ENCODE results near the gene STEEP1. TPM values are rescaled to one million over a fixed set of nuclear protein-coding genes. Genes with fewer than 3 reads are reported as not detected.
A peak's percentile ranks its signal among the peaks of the same experiment; 100 is the strongest.

Gene STEEP1
- total RNA-seq, 1 donor = 26.8 TPM

GRCh38 chrX:119529345-119530276 is 35.6 kb downstream of the STEEP1 start:
- no peak for TF ChIP-seq CTCF (IDR thresholded peaks at IDR 0.05; ENCODE audit: insufficient read depth, low read depth, low read length)
- peak; percentile 44 for DNase-seq (ENCODE audit: low read depth)
- H3K4me3 ChIP-seq (ENCODE audit: low read depth, low read length) = no peak overlapping the region

- no peak for DNase-seq (ENCODE audit: low read depth)
- TF ChIP-seq CTCF (IDR thresholded peaks at IDR 0.05; ENCODE audit: insufficient read depth, low read depth, low read length) = no peak
- no peak overlapping the region for H3K4me3 ChIP-seq (ENCODE audit: low read depth, low read length)
These were observed 41.5 kb downstream of the STEEP1 start for GRCh38 chrX:119523664-119524184.

GRCh38 chrX:119521246-119521645 is 44.0 kb downstream of the STEEP1 start:
- H3K4me3 ChIP-seq (ENCODE audit: low read depth, low read length) = no peak overlapping the region
- no peak for TF ChIP-seq CTCF (IDR thresholded peaks at IDR 0.05; ENCODE audit: insufficient read depth, low read depth, low read length)
- DNase-seq (ENCODE audit: low read depth) = no peak

GRCh38 chrX:119518371-119518770 is 46.8 kb downstream of the STEEP1 start:
- DNase-seq (ENCODE audit: low read depth) = no peak
- no peak for TF ChIP-seq CTCF (IDR thresholded peaks at IDR 0.05; ENCODE audit: insufficient read depth, low read depth, low read length)
- H3K4me3 ChIP-seq (ENCODE audit: low read depth, low read length) = no peak overlapping the region

GRCh38 chrX:119516157-119516702 is 49.0 kb downstream of the STEEP1 start:
- H3K4me3 ChIP-seq (ENCODE audit: low read depth, low read length) = no peak overlapping the region
- TF ChIP-seq CTCF (IDR thresholded peaks at IDR 0.05; ENCODE audit: insufficient read depth, low read depth, low read length) = peak; percentile 77
- DNase-seq (ENCODE audit: low read depth) = peak; percentile 73

- TF ChIP-seq CTCF (IDR thresholded peaks at IDR 0.05; ENCODE audit: insufficient read depth, low read depth, low read length) = peak; percentile 74
- peak; percentile 67 for DNase-seq (ENCODE audit: low read depth)
- H3K4me3 ChIP-seq (ENCODE audit: low read depth, low read length) = no peak overlapping the region
These were observed 52.9 kb downstream of the STEEP1 start for GRCh38 chrX:119512146-119512800.
